ENCODE data around the gene DST.

Gene DST

DNA sequence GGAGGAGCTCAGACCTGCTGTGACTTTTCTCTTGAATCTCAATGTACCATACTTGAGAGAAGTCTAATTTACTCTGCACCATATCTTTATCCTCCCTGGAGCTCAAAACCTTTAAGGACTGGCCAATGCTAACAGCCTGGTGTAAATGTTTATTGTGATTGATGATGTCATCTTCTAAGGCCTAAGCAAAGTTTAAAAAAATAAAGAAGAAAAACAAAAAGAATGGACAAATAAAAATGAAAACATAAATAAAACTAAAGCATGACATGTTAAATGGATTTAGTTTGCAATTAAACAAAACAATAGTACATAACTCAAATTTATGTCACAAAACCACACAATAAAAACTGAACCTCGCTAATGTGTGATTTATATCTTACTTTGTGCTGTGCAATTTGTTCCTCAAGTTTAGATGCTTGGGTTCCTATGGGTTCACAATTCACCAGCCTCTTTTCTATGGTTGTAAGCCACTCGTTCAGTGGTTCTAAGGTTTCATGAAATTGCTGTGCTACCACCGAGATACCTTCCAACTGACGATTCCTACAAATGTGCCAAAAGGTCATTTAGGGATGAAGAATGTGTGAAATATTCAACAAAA lies 113.0 kb downstream of the DST start:
- peaks cover 28 to 53% of the 10 kb centered on the region in 2 donors for H3K36me3 ChIP-seq (ENCODE audit: control insufficient read depth in 1 of 2, insufficient read depth in 2 of 2, low read length in 2 of 2)
- peaks cover 0 to 14% of the 10 kb centered on the region in 2 donors for H3K4me1 ChIP-seq (ENCODE audit: control insufficient read depth in 1 of 2, insufficient read depth in 2 of 2, low read length in 2 of 2)
- H3K27ac ChIP-seq (ENCODE audit: low read depth, low read length): no peak overlapping the region
- H3K9me3 ChIP-seq (ENCODE audit: control insufficient read depth in 1 of 2, low read length in 2 of 2): no peaks in the 10 kb centered on the region
- no peak overlapping the region for H3K4me3 ChIP-seq (ENCODE audit: low read depth in 1 of 2, low read length in 2 of 2)
- H3K27me3 ChIP-seq (ENCODE audit: control insufficient read depth in 1 of 2, insufficient read depth in 2 of 2, low read length in 2 of 2): no peaks in the 10 kb centered on the region
- no peak overlapping the region for H3K9ac ChIP-seq (ENCODE audit: low read depth in 1 of 2, low read length in 2 of 2)

DNA sequence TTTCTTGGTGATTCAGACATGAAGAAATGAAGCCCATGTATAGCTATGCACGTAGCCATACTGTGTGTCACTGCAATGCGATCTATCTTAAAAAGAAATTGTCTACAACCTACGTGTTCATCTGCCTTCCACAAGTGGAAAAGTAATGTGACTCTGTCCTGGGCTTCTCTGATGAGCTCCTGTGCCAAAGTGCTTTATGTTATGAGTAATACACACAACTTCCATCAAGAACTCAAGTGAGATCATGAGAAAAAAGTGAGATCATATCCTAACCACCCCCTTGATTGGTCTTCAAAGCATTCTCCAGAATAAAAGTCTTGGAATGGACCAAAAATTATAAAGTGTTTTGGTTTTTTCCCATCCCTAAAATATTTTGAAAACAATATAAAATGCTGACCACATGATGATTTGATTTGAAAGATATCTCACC lies 114.3 kb downstream of the DST start:
- H3K36me3 ChIP-seq (ENCODE audit: control insufficient read depth in 1 of 2, insufficient read depth in 2 of 2, low read length in 2 of 2): peaks cover 26 to 48% of the 10 kb centered on the region in 2 donors
- H3K27ac ChIP-seq (ENCODE audit: low read depth, low read length): no peak overlapping the region
- no peaks in the 10 kb centered on the region for H3K9me3 ChIP-seq (ENCODE audit: control insufficient read depth in 1 of 2, low read length in 2 of 2)
- H3K4me1 ChIP-seq (ENCODE audit: control insufficient read depth in 1 of 2, insufficient read depth in 2 of 2, low read length in 2 of 2): peaks cover 0 to 14% of the 10 kb centered on the region in 2 donors
- H3K4me3 ChIP-seq (ENCODE audit: low read depth in 1 of 2, low read length in 2 of 2): no peak overlapping the region
- no peaks in the 10 kb centered on the region for H3K27me3 ChIP-seq (ENCODE audit: control insufficient read depth in 1 of 2, insufficient read depth in 2 of 2, low read length in 2 of 2)
- H3K9ac ChIP-seq (ENCODE audit: low read depth in 1 of 2, low read length in 2 of 2): no peak overlapping the region

DNA sequence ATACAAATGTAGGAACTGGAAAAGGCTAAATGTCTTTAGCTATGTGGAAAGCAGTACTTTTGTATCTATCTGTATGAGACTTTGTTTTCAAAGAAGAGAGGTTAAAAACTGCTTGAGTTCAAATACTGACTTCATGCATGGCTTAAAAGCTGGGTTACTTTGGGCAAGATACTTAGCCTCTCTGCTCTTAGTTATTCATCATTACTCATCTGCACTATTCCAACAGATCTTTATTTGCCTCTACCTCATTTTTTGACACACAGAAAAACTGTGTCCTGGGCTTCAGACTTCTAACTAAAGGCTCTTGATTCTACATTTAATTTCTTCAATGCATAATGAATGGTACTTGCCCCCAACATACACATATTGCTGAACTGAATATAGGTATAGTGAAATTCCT lies 114.8 kb downstream of the DST start:
- peaks cover 0 to 10% of the 10 kb centered on the region in 2 donors for H3K4me1 ChIP-seq (ENCODE audit: control insufficient read depth in 1 of 2, insufficient read depth in 2 of 2, low read length in 2 of 2)
- no peaks in the 10 kb centered on the region for H3K27me3 ChIP-seq (ENCODE audit: control insufficient read depth in 1 of 2, insufficient read depth in 2 of 2, low read length in 2 of 2)
- no peak overlapping the region for H3K9ac ChIP-seq (ENCODE audit: low read depth in 1 of 2, low read length in 2 of 2)
- no peak overlapping the region for H3K27ac ChIP-seq (ENCODE audit: low read depth, low read length)
- H3K4me3 ChIP-seq (ENCODE audit: low read depth in 1 of 2, low read length in 2 of 2): no peak overlapping the region
- H3K9me3 ChIP-seq (ENCODE audit: control insufficient read depth in 1 of 2, low read length in 2 of 2): no peaks in the 10 kb centered on the region
- peaks cover 27 to 47% of the 10 kb centered on the region in 2 donors for H3K36me3 ChIP-seq (ENCODE audit: control insufficient read depth in 1 of 2, insufficient read depth in 2 of 2, low read length in 2 of 2)

DNA sequence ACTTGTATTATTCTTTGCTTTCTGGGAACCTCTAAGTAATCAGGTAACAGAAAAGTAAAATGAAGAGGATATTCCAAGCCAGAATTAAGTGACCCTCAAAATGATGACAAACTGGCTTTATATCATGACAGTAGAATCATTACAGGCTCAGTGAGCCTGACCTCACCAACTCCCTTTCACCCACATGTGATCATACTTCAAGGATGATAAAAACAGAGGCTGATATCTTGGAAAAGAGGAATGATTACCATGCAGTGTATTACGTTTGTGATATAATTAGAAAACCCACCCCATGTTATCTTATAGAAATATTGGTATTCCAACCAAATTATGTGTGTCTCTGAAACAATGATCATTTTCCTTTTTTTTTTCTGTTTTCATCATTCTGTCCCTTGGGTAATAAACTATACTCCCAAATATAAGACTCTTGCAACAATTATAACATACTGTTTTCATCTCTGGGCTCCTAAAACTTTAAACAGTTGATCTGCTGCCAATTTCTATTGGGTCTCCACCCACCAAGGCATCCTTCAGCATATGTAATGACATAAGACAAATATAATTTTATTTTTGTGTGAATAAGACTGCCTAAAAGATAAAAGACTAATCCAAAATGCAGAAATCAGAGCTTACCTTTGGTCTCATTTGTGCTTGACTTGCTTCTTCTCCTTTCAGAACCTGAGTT lies 115.7 kb downstream of the DST start:
- Histone ChIP-seq H3K27me3 (ENCODE audit: control insufficient read depth in 1 of 2, insufficient read depth in 2 of 2, low read length in 2 of 2) (no peaks in the 10 kb centered on the region), H3K4me3 (ENCODE audit: low read depth in 1 of 2, low read length in 2 of 2) (no peak overlapping the region), H3K36me3 (ENCODE audit: control insufficient read depth in 1 of 2, insufficient read depth in 2 of 2, low read length in 2 of 2) (peaks cover 26 to 41% of the 10 kb centered on the region in 2 donors), H3K27ac (ENCODE audit: low read depth, low read length) (no peak overlapping the region), H3K9ac (ENCODE audit: low read depth in 1 of 2, low read length in 2 of 2) (no peak overlapping the region), H3K4me1 (ENCODE audit: control insufficient read depth in 1 of 2, insufficient read depth in 2 of 2, low read length in 2 of 2) (peaks cover 3 to 13% of the 10 kb centered on the region in 2 donors), H3K9me3 (ENCODE audit: control insufficient read depth in 1 of 2, low read length in 2 of 2) (no peaks in the 10 kb centered on the region)

DNA sequence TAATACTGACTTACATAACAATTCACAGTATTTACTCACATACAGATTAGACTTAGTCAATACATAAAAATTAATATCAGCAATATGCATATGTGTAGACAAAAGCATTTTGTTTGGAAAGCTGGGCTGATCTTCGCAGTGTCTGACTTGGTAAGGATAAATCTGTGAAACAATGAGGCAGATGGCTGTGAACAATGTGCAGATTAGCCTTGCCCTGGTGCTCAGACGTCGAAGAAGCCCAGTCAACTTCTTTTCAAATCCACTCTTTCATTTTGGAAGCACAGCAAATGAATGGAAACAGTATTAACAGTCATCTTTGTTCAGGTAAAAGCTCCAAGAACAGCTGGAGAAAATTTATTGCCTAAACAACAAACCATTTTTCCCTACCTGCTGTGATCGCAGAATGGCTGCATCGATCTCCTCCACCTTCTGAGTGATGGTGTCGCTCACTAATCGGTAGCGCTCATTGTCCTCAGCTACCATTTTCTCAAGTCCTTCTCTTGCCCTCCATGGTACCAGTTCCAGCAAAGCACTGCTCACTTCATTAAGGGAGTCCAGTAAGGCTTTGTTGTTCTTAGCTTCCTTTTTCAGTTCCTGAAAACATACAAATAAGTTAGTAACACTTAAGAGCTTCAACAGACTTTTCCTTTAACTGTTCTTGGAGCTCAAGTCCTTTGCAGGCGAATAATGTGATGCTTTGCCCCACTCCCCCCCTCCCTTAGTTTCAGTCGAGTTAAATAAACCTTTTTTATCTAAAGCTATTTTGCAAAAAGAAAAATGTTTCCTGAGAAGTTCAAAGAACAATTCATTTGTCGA lies 116.5 kb downstream of the DST start:
- no peak overlapping the region for H3K27ac ChIP-seq (ENCODE audit: low read depth, low read length)
- H3K9ac ChIP-seq (ENCODE audit: low read depth in 1 of 2, low read length in 2 of 2): no peak overlapping the region
- peaks cover 3 to 18% of the 10 kb centered on the region in 2 donors for H3K4me1 ChIP-seq (ENCODE audit: control insufficient read depth in 1 of 2, insufficient read depth in 2 of 2, low read length in 2 of 2)
- H3K9me3 ChIP-seq (ENCODE audit: control insufficient read depth in 1 of 2, low read length in 2 of 2): no peaks in the 10 kb centered on the region
- no peak overlapping the region for H3K4me3 ChIP-seq (ENCODE audit: low read depth in 1 of 2, low read length in 2 of 2)
- H3K27me3 ChIP-seq (ENCODE audit: control insufficient read depth in 1 of 2, insufficient read depth in 2 of 2, low read length in 2 of 2): no peaks in the 10 kb centered on the region
- peaks cover 22 to 38% of the 10 kb centered on the region in 2 donors for H3K36me3 ChIP-seq (ENCODE audit: control insufficient read depth in 1 of 2, insufficient read depth in 2 of 2, low read length in 2 of 2)

DNA sequence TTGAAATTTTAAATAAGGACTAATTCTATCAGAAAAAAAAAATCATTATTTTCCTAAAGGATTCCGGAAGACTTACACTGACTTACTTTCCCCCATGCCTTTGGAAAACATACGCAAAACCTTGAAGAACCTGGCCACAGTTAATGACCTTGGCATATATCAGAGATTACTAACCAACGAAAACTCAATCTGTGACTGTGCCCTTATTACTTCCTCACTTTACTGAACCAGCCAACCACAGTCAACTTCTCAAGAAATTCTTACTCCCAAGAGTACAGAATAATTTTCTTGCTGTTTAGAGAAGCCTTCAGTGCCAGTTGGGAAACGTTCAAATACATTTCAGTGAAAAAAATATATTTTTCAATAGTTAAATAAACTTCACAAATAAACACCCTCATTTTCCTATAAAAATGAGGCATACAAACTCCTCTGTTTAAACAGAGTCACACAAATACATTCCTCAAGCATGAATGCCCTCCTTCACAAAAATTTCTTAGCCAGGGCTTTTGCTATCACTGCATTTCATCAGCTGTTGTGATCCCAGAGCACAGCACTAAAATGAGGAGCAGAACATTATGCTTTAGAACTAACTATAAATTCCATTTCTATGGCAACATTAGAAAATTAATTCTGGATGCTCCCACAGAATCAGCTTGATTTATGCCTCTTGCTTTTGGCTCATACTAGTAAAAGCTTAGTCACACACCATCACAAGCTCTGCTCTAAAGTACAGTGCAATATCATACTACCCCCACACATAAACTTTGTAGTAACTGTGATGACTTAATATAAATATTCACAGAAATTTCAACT lies 117.6 kb downstream of the DST start:
- Histone ChIP-seq H3K4me3 (ENCODE audit: low read depth in 1 of 2, low read length in 2 of 2) (no peak overlapping the region), H3K27ac (ENCODE audit: low read depth, low read length) (no peak overlapping the region), H3K9me3 (ENCODE audit: control insufficient read depth in 1 of 2, low read length in 2 of 2) (no peaks in the 10 kb centered on the region), H3K36me3 (ENCODE audit: control insufficient read depth in 1 of 2, insufficient read depth in 2 of 2, low read length in 2 of 2) (peaks cover 22 to 38% of the 10 kb centered on the region in 2 donors), H3K27me3 (ENCODE audit: control insufficient read depth in 1 of 2, insufficient read depth in 2 of 2, low read length in 2 of 2) (no peaks in the 10 kb centered on the region), H3K4me1 (ENCODE audit: control insufficient read depth in 1 of 2, insufficient read depth in 2 of 2, low read length in 2 of 2) (peaks cover 3 to 18% of the 10 kb centered on the region in 2 donors), H3K9ac (ENCODE audit: low read depth in 1 of 2, low read length in 2 of 2) (no peak overlapping the region)

DNA sequence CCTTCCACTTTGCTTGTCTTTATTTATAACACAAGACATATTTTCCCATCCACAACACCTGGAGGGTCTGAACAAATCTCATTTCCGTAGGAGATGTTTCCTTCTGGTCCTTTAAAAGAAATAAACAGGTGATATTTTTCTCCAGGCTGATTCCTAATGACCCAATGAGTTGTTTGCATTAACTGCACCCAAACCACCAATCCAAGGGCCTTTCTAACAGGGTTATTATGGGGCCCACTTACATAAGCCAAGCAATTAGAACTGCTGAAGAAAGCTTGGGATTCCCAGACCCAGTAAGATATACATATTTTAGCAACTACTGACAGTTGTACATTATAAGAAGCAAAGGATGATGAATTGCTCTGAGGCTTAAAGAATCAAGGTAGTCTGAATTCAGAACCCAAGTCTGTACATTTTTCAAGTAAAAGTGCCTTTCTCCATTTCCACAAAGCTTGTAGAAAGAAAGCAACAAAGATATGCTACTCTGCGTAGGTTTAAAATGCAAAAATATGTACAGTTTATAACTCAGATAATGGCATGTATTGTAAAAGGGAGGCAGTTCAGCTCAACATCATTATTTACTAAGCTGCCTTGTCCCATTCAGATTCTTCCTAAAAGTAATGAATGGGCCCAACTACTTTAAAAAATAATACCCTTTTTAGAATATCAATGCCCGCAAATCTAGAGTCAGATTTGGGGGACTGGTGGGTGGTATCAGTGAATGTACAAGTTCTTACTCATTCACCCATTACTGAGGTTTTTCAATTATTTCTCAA lies 120.0 kb downstream of the DST start:
- no peak overlapping the region for H3K4me3 ChIP-seq (ENCODE audit: low read depth in 1 of 2, low read length in 2 of 2)
- H3K36me3 ChIP-seq (ENCODE audit: control insufficient read depth in 1 of 2, insufficient read depth in 2 of 2, low read length in 2 of 2): peaks cover 15 to 31% of the 10 kb centered on the region in 2 donors
- no peak overlapping the region for H3K27ac ChIP-seq (ENCODE audit: low read depth, low read length)
- H3K9ac ChIP-seq (ENCODE audit: low read depth in 1 of 2, low read length in 2 of 2): no peak overlapping the region
- peaks cover 3 to 28% of the 10 kb centered on the region in 2 donors for H3K4me1 ChIP-seq (ENCODE audit: control insufficient read depth in 1 of 2, insufficient read depth in 2 of 2, low read length in 2 of 2)
- H3K9me3 ChIP-seq (ENCODE audit: control insufficient read depth in 1 of 2, low read length in 2 of 2): no peaks in the 10 kb centered on the region
- H3K27me3 ChIP-seq (ENCODE audit: control insufficient read depth in 1 of 2, insufficient read depth in 2 of 2, low read length in 2 of 2): no peaks in the 10 kb centered on the region

DNA sequence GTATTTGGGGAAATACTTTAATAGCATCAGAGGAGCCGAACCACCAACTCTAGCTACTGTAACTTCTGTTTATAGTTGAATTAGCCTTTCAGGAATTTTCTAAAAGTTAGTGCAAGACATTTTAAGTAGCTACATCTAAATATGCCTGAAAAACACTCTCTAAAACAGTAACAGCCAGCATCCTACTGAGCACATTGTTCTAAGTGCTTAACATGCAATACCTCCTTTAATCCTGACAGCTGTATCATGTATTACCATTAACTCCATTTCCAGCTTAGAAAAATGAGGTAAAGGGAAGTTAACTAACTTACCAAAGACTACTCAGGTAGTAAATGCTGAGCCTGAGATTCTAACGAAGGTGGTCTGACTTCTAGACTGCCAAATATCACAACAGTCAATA lies 120.7 kb downstream of the DST start:
- no peaks in the 10 kb centered on the region for H3K9me3 ChIP-seq (ENCODE audit: control insufficient read depth in 1 of 2, low read length in 2 of 2)
- H3K9ac ChIP-seq (ENCODE audit: low read depth in 1 of 2, low read length in 2 of 2): no peak overlapping the region
- H3K27me3 ChIP-seq (ENCODE audit: control insufficient read depth in 1 of 2, insufficient read depth in 2 of 2, low read length in 2 of 2): no peaks in the 10 kb centered on the region
- peaks cover 3 to 28% of the 10 kb centered on the region in 2 donors for H3K4me1 ChIP-seq (ENCODE audit: control insufficient read depth in 1 of 2, insufficient read depth in 2 of 2, low read length in 2 of 2)
- H3K4me3 ChIP-seq (ENCODE audit: low read depth in 1 of 2, low read length in 2 of 2): no peak overlapping the region
- peaks cover 10 to 27% of the 10 kb centered on the region in 2 donors for H3K36me3 ChIP-seq (ENCODE audit: control insufficient read depth in 1 of 2, insufficient read depth in 2 of 2, low read length in 2 of 2)
- no peak overlapping the region for H3K27ac ChIP-seq (ENCODE audit: low read depth, low read length)

DNA sequence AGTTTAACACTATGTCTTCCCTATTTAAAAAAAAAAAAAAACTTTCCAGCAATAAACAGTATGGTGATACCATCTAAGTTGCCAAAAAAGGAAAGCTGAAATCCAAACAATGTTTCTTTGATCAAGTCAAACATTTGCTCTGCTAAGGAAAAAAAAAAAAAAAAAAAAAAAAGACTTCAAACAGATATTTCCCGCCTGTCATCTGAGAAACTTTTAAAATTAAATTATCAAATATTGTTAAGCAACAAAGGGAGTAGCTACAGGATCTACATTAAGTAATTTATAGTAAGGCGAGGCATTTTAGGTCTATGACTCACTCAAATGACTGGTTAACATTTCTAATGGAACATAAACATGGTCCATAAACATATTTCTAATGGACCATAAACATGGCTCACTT lies 121.2 kb downstream of the DST start:
- peaks cover 10 to 28% of the 10 kb centered on the region in 2 donors for H3K36me3 ChIP-seq (ENCODE audit: control insufficient read depth in 1 of 2, insufficient read depth in 2 of 2, low read length in 2 of 2)
- no peak overlapping the region for H3K4me3 ChIP-seq (ENCODE audit: low read depth in 1 of 2, low read length in 2 of 2)
- H3K9me3 ChIP-seq (ENCODE audit: control insufficient read depth in 1 of 2, low read length in 2 of 2): no peaks in the 10 kb centered on the region
- H3K4me1 ChIP-seq (ENCODE audit: control insufficient read depth in 1 of 2, insufficient read depth in 2 of 2, low read length in 2 of 2): peaks cover 3 to 28% of the 10 kb centered on the region in 2 donors
- H3K27ac ChIP-seq (ENCODE audit: low read depth, low read length): no peak overlapping the region
- no peaks in the 10 kb centered on the region for H3K27me3 ChIP-seq (ENCODE audit: control insufficient read depth in 1 of 2, insufficient read depth in 2 of 2, low read length in 2 of 2)
- no peak overlapping the region for H3K9ac ChIP-seq (ENCODE audit: low read depth in 1 of 2, low read length in 2 of 2)

Data from duodenal mucosa (tissue), 2 donors.